GM18870 (cell line): ENCODE measurements around the gene CSNK1D.

Experiments
- ATAC-seq: cut with Tn5 transposase; IDR thresholded peaks from one replicate; pipeline ENCODE4 v1.9.1; 2021; ENCODE audit warnings: moderate library complexity; ENCODE audit not compliant: unreplicated experiment

Gene CSNK1D

DNA sequence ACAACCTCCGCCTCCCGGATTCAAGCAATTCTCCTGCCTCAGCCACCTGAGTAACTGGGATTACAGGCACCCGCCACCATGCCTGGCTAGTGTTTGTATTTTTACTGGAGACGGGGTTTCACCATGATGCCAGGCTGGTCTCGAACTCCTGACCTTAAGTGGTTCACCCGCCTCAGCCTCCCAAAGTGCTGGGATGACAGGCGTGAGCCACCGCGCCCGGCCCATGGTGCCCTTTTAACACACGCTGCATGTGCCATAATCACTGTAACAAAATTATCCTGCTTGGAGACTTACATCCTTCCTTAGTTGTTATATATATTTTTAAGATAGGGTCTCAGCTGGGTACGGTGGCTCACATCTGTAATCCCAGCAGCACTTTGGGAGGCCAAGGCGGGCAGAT is 38.5 kb upstream of the CSNK1D start:
- ATAC-seq = no peak

DNA sequence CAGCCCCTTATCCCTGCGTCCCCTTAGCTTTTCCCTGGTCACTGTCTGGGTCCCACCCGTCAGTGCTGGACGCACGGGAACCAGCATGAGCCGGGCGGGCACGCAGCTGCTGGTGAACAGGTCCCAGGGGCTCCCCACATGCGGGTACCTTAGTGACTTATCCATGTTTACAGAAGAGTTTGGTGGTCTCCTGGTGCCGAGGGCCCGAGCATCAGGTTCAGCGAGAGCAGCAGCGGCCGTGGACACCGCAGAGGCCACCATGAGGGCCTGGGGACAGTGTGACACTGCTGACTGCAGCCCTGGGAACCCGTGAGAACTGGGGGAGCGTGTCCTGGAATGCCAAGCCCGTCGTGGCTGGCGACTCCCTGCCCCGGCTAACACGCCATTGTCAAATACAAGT is 37.4 kb upstream of the CSNK1D start:
- ATAC-seq = no peak

DNA sequence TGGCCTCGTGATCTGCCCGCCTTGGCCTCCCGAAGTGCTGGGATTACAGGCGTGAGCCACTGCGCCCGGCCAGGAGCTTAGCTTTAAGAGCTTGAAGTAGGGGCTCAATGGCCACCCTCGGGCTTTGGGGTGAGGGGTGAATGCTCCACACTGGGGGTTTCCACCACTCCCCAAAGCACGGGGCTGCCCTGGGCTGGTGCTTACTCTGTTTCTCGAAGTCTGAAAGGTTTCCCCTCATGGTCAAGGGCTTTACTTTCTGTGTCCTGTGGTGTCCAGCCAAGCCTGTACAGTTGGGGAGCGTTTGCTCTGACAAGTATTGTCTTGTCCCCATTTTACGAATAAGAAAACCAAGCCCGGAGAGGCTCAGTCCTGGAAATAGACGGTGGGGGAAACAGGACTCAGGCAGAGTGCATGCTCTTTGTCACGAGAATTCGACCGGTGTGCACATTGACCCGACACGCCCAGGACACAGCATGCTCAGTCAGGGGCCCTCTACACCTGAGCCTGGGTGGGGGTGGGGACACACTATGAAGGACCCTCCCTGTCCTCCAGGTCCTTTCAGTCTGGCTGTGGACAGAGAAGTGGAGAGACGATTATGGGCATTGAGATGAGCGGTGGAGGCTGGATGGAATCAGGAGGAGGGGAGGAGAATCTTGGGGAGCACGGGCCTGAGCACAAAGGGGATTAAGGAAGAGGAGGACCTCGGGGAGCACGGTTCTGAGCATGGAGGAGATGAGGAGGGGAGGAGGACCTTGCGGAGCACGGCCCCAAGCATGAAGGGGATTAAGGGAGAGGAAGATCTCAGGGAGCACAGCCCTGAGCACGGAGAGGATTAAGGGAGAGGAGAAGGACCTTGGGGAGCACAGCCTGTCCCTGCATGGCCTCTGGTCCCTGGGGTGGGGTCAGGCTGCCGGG is 36.4 kb upstream of the CSNK1D start:
- ATAC-seq = no peak

DNA sequence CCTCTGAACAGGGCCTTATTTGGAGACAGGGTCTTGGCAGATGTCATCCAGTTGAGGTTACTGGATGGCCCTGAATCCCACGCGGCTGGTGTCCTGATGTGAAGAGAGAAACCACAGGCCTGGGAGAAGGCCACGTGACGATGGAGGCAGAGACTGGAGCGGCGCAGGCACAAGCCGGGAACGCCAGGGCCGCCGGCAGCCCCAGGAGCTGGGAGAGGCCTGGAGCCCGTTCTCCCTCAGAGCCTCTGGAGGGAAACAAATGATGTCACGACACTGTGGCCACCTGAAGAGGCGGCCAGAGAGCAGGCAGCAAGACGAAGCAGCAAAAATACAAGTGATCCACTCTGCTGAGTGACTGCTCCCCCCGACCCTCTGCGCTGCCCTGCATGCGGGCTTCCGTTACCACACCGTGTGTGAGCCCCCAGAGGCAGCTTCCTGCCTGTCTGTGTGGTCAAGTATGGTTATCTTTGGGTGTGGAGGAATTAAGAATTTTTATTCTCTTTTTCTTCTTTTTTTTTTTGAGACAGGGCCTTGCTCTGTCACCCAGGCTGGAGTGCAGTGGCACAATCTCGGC is 32.3 kb upstream of the CSNK1D start:
- ATAC-seq = no peak

DNA sequence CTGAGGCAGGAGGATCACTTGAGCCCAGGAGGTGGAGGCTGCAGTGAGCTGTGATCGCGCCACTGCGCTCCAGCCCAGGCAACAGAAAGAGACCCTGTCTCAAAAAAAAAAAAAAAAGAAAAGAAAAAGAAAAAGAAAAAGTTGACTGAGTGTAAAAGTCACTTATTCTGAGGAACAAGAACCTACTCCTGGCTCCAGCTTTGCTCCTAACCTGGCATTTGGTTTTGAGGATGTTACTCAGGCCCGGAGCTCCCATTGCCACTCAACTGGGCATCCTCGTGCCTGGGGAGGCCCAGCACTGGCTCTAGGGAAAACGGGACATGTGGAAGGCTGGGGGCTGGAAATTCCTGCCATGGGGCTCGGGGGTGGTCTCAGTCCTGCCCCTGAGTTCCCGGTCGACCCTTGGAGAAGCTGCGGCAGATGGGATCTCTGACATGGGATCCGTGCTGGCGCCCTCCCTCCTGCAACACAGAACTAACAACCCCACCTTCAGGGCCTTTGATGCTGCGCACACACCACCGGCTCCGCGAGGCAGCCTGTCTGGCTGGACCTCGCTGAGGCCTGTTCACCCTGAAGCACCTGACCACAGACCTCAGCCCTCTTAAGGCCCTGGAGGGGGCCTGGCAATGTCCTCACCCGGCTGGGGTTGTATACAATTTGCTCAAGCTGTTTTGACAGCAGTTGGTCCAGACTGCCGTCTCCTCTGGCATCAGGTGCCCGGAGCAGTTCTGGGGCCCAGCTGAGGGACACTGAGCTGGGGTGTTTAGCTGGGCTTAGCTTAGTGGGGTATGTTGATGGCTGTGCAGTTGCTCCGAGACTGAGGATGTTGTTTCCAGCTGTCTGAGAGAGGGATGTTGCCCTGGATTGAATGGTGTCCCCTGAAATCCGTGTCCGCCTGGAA is 31.6 kb upstream of the CSNK1D start:
- ATAC-seq = no peak

DNA sequence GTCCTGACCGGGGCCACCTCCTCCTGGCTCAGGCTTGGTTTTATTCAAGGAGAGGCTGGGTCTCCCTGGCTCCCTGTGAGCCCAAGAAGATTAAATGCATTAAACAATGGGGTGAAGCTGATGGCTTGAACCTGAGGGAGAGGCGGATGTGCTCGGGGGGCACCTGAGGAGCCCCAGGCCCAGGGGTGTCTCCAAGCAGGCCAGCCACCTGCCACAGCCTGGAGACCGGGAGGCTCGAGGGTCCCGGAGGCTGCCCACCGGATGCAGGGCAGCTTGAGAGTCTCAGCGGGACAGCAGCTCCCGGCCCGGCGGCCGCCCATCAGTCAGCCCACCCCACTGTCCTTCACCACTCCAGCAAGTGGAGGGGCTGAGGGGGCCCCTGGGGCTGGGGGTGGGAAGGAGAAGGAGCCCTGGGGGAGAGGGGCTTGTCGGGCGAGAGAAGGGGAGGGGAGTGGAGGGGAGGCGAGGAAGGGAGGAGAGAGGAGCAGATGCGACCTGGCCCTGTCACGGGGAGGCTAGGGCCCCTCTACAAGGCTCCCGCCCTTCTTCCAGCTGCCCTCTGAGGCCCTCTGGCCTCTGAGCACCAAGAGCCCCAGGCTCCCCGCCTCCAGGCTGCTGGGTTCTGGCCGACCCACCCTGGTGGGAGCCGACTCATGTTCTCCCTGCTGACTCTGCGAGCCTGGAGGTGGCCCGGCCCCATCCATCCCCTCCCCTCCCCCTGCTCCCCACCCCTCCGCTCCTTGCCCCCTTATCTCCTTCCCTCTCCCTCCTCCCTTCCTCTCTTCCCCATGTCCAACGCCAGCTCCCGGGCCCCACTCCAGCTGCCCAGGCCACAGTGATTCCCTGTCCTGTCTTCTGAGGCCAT is 30.7 kb upstream of the CSNK1D start:
- ATAC-seq = no peak

DNA sequence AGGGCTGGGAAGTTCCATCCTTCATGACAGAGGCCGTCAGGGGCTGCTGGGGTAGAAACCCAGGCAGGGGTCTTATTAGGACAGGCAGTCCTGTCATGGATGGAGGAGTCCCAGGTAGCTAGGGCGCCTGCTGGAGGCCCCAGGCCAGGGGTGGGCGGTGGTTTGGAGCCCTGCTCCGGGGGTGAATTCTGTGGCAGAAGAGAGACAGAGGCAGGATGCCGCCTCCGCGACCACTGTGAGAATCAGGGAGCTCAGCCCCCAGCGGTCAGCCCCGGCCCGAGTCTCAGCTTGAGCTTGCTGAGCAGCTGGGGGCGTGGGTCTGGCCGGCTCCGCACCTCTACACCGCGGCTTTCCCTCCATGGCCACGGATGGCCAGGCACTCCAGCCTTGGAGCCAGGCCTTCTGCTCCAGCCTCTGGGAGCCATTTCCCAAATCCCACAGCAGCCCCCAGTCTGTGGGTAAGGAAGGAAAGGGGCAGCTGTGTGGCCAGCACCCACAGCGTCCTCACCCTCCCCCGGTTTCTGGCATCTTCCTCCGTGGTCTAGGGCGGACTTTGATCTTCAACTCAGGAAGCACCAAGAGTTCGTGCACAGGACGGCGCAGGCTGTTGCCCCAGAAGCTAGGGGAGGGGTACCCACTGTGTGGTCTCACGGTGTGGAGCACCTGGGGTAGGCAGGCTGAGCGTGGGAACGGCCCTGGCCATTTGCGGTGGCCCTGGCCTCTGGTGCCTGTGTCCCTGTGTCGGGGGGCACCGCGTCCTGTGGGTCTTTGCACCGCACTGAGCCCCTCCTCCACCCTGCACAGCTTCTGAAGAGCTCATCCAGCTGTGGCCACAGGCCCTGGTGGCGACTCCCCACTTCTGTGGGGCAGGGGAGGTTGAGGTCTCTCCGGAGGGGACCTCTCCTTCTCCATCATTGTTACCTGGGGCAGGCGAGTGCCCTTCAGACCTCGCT is 29.8 kb upstream of the CSNK1D start:
- ATAC-seq = no peak

DNA sequence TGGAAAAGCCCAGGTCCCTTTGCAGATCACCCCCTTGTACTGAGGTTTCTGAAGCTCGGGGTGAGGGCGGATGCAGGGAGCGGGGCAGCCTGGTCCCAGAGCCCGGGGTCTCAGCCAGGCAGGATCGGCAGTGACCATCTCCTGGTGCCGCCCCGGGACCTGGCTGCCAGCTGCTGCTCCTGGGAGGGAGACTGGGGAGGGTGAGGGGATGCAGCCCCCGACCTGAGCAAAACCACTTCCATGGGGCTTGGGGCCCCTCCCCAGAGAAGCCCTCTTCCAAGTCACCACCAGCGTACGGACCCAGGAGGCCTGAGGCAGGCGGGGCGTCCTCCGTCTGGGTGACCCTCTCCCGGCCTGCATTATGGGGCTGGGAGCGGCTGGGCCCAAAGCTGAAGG is 29.1 kb upstream of the CSNK1D start:
- no peak for ATAC-seq

DNA sequence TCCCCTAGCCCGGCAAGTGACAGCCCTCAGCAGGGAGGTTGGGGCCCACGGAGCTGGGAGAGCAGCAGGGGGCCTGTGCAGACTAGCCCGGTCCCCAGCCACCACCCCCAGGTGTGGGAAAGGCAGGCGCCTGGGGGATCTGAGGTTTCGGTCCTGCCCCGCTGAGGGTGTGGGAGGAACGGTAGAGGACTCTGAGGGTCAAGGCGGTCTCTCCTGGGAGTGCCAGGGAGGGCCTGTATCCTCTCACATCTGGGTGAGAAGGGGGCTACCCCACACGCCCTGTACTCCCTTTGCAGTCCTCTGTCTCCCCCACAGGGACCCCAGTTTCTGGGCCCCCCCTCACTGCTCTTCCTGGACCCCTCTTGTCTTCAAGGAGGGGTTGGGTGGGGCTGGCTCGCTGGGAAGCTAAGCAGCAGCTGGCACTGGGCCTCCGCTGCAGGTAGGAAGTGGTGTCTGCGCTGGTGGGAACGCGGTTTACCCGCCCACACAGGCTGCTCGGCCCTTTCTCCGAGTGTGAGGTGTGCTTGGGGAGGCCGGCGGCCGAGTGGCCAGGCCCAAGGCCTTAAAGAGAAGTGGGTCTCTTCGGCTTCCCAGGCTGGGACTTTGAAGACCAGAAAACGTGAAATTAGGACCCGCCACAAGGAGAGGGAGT is 28.5 kb upstream of the CSNK1D start:
- no peak for ATAC-seq

DNA sequence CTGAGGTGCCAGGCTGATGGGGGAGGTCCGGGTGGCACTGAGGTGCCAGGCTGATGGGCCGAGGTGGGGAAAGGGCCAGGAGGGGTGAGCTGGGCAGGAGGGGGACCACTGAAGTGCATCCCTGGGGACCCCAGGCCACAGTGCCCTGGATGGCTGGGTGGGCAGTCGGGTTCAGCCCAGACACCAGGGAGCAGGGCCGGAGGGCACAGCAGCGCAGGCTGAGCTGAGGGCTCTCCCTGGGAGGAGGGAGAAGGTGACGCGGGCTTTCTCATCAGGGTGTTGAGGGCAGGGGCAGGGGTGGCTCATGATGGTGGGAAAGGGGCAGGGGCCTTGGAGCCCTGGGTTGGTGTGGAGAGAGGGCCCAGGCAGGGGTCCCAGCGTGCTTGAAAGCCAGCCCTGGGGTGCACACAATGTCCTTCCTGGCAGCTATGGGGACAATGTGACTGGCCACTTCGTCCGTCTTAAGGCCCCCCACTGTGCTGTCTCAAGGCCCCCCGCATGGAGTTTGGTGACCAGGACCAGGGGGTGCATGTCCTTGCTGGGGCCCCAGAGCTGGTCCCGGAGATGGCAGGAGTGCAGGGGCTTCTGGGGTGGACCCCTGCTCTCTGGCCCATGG is 27.9 kb upstream of the CSNK1D start:
- no peak for ATAC-seq

DNA sequence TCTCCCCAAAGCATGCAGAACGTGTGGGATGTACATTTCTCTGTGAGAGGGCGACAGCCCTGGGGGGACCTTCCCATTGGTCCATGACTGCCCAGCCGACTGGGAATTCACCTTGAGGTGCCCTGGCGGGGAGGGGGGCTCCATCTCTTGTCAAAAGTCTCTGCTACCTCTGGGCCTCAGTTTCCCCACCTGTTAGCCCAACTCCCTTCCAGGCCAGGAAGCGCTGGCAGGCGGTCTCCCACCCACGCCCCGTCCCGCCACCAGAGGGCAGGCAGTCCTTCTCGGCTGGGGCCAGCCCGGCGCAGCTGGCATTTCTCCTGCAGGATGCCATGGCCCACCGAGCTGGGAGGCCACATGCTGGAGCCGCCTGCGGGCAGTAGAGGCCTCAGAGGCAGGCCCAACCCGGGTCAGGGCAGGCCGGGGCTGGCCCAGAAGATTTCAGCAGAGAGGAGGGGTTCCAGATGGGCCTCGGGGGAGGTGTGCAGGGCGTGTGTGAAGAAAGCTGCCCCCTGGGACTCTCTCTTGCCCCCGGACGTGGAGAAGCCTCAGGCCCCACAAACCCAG is 27.3 kb upstream of the CSNK1D start:
- ATAC-seq = no peak

DNA sequence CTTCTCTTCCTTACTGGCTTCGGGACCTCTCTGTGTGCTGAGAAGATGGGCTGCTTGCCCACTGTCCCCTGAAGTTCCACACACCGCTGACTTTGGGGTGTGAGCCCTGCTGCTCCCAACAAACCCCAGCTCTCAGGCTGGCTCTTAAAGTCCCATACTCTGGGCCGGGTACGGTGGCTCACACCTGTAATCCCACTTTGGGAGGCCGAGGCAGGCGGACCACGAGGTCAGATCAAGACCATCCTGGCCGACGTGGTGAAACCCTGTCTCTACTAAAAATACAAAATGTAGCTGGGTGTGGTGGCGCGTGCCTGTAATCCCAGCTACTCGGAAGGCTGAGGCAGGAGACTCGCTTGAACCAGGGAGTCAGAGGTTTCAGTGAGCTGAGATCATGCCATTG is 26.7 kb upstream of the CSNK1D start:
- no peak for ATAC-seq

DNA sequence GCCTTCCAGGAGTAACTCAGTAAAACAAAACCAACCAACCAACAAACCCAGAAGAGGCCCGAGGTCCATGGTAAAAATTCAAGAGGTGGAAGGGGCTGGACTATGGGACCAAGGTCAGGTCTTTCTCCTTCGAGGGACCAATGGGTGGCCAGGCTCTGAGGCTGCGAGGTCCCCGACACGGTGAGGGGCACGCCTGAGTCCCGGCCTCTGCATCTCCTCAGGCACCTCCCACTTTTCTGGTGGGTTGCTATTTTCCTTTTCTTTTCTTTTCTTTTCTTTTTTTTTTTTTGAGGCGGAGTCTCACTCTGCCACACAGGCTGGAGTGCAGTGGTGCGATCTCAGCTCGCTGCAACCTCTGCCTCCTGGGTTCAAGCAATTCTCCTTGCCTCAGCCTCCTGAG is 26.0 kb upstream of the CSNK1D start:
- no peak for ATAC-seq

DNA sequence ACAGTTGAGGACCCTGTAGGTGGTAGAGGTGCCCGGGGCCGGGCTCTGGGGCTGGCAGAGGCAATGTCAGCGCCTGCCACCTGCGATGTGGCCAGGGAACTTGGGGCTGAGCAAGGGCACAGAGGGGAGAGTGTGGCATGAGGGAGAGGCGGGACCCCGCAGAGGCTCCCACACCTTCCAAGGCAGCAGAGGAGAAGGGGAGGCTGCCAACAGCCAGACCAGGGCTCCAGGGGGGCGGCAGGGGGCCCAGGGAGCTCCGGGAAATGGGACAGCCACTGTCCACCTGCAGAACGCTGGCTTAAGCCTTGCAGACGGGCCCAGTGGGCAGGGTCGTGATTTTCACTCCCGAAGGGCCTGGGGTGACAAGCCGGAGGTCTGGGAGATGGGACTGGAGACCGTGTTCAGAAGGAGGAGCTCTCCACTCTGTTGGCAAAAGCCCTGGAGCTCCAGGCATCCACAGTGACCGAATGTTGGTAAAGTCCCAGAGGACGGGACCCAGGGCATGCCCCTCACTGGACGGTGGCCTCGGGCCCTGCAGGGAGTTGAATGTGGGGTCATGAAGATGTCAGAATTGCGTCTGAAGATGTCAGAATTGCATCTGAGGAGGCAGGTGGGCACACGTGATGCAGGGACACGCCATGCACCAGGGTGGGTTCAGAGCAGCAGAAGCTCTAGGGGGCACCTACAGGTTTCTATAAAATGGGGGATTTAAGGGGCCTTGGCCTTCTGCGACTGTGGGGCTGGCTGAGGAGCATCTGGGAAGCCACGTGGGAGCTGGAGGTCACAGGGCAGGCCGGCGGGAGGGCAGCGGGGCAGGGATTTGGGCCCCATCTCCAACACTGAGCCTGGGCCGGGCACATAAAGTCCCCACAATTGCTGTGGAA is 25.3 kb upstream of the CSNK1D start:
- no peak for ATAC-seq

DNA sequence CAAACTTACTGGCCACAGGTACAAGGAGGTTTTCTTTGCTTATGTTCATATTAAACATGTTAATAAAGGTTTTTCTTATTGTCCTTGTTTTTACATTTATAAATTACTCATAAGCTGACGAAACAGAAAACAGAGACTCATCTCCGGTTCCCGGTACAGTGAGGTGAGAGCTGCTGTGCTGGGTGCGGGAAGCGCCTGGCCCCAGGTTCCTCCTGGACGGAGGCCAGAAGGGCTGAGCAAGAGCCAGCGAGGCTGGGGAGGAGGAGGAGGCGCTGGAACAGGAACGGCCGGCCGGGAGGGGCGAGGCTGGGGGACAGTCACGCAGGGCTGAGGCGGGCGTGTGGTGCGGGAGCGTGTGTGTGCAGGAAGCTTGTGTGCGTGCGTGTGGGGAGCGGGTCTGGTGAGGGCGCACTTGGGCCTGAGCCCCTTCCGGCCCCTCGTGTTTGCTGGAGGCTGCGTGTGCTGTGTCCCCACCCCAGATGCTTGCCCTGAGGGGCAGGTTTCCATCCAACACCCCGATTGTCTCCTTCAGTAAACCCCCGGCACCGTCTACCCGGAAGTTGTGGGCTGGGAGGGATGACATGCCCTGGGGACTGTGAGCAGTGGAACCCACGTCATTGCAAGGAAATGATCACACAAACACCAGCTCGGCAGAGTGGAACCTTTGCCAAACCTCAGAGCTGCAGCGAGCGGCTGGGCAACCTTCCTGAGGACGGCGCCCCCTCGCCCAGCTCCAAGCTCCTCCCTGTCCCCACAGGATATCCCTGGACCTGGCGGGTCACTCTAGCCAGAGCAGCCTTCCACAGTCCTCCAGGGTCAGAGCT is 24.4 kb upstream of the CSNK1D start:
- ATAC-seq = no peak

DNA sequence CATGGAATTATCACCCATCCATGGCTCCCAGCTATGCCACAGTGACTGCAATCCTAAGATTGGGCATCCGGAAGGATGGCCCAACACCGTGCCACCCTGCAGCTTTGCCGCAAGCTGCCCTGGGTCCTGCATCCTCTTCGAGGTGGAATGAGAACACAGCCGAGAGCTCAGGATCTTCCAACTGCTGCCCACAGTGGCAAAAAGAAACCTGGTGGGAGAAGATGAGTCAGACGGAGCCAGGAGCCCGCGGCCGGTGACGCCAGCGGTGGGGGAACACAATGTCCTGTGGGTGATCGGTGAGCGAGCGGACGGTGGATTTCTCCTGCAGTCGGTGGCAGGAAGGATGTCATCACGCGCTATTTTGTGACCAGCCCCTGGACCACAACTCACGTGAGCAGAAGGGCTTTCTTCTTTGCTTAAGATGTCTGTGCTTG is 23.8 kb upstream of the CSNK1D start:
- ATAC-seq = no peak
